Fibroblast of skin of back (primary cell): Measurements from ENCODE around the gene EHMT2. TPM values are rescaled to one million over a fixed set of nuclear protein-coding genes. Genes with fewer than 3 reads are reported as not detected.
A peak's percentile ranks its signal among the peaks of the same experiment; 100 is the strongest.
"Not testable (repeated sequence)": the region's sequence is repeated elsewhere in the genome, so short reads cannot be mapped to it uniquely, and the experiment has no call there.

Source experiments
- DNase-seq: peaks from one replicate; pipeline ENCODE4 v3.0.0-alpha.2; 2013
- polyA plus RNA-seq, 2 experiments: library from polyadenylated mRNA; unstranded; fragments of 120-200 nt; gene quantifications; one replicate each; pipeline ENCODE4 v1.2.1, GENCODE V29; 2013; ENCODE audit not compliant: insufficient read length in 2 of 2

EHMT2 gene
- polyA plus RNA-seq (2013, experiment 1 of 2; ENCODE audit: insufficient read length) = 38.3 TPM
- 28.3 TPM for polyA plus RNA-seq (2013, experiment 2 of 2; ENCODE audit: insufficient read length)

GRCh38 chr6:31897612-31898382, at the start of gene EHMT2:
EHMT2 (minus strand) TSS chr6:31897698; CDS start chr6:31897677, 21 bp downstream.
- peak; percentile 82 for DNase-seq

GRCh38 chr6:31947070-31947675, 49.7 kb upstream of the EHMT2 start:
- no peak for DNase-seq

- no peak for DNase-seq
Observed at GRCh38 chr6:31946370-31946885, 48.9 kb upstream of the EHMT2 start.

GRCh38 chr6:31945507-31946369, 48.2 kb upstream of the EHMT2 start, which contains the start of gene CFB:
CFB (plus strand) TSS chr6:31946095; CDS start chr6:31946222, 127 bp downstream.
- DNase-seq = peak; percentile 82

GRCh38 chr6:31945154-31945506, 47.6 kb upstream of the EHMT2 start:
- no peak for DNase-seq

- no peak for DNase-seq
Observed at GRCh38 chr6:31943742-31944141, 46.2 kb upstream of the EHMT2 start.

GRCh38 chr6:31940256-31940664, 42.8 kb upstream of the EHMT2 start:
- peak; percentile 62 for DNase-seq

GRCh38 chr6:31935823-31936222, 38.3 kb upstream of the EHMT2 start:
- DNase-seq = no peak

- no peak for DNase-seq
Observed at GRCh38 chr6:31935021-31935420, 37.5 kb upstream of the EHMT2 start.

- no peak for DNase-seq
Observed at GRCh38 chr6:31933537-31933936, 36.0 kb upstream of the EHMT2 start.

GRCh38 chr6:31932137-31932536, 34.6 kb upstream of the EHMT2 start:
- DNase-seq = not testable (repeated sequence)

- DNase-seq = no peak
Observed at GRCh38 chr6:31930962-31931361, 33.5 kb upstream of the EHMT2 start.

GRCh38 chr6:31928672-31928939, 31.1 kb upstream of the EHMT2 start:
- DNase-seq = no peak

- DNase-seq = no peak
Observed at GRCh38 chr6:31927863-31928671, 30.6 kb upstream of the EHMT2 start.

GRCh38 chr6:31927242-31927862, 29.9 kb upstream of the EHMT2 start, which contains the start of gene C2:
C2 (plus strand) TSS chr6:31927717; CDS start chr6:31927753, 36 bp downstream.
- DNase-seq = no peak

- DNase-seq = no peak
Observed at GRCh38 chr6:31922942-31923341, 25.4 kb upstream of the EHMT2 start.

GRCh38 chr6:31920811-31921210, 23.3 kb upstream of the EHMT2 start:
- no peak for DNase-seq

- no peak for DNase-seq
Observed at GRCh38 chr6:31919624-31920303, 22.3 kb upstream of the EHMT2 start.

- DNase-seq = no peak
Observed at GRCh38 chr6:31918069-31918720, 20.7 kb upstream of the EHMT2 start.

GRCh38 chr6:31915756-31916155, 18.3 kb upstream of the EHMT2 start:
- DNase-seq = no peak
